K562 (cell line): ENCODE results near the gene TENM4.

Source experiments
- BRCA1 ChIP-seq, 2 experiments: fragments of 450-650 bp in 1 of 2; sonication (generic) in 1 of 2; formaldehyde crosslinking in 1 of 2; IDR thresholded peaks; 2 replicates each; pipeline versions ENCODE4 v1.5.0 to v1.6.1; 2017 to 2020; ENCODE audit warnings: mild to moderate bottlenecking in 1 of 2, missing genetic modification reagents in 1 of 2
- CTCF ChIP-seq, 3 experiments: IDR thresholded peaks in 2 of 3; conservative IDR thresholded peaks in 1 of 3; 2 replicates each; pipeline ENCODE4 v1.5.1; 2011 to 2012; ENCODE audit warnings: low read length in 3 of 3, mild to moderate bottlenecking in 3 of 3, control low read depth in 2 of 3, improper control_type of control experiment in 1 of 3, inconsistent platforms in 1 of 3, low read depth in 1 of 3, mixed read lengths in 1 of 3, moderate library complexity in 1 of 3; ENCODE audit not compliant: insufficient read depth in 2 of 3
- CTCFL ChIP-seq: IDR thresholded peaks from 2 replicates; pipeline ENCODE4 v1.6.1; 2011; ENCODE audit warnings: borderline replicate concordance, low read depth, mild to moderate bottlenecking, moderate library complexity, low read length; ENCODE audit not compliant: insufficient read depth, poor library complexity, severe bottlenecking
- ESRRA ChIP-seq: fragments of 450-650 bp; IDR thresholded peaks from 2 replicates; pipeline ENCODE4 v1.6.1; 2014; ENCODE audit warnings: low read depth, mild to moderate bottlenecking, moderate library complexity, borderline replicate concordance
- MYC ChIP-seq, 2 experiments: fragments of 250-450 bp in 1 of 2; sonication (Bioruptor Pico) in 1 of 2; IDR thresholded peaks; 2 replicates each; pipeline versions ENCODE4 v1.5.1 to v1.6.1; 2012 to 2021; ENCODE audit warnings: low read depth in 2 of 2, borderline replicate concordance in 1 of 2, improper control_type of control experiment in 1 of 2, low read length in 1 of 2, mild to moderate bottlenecking in 1 of 2, moderate library complexity in 1 of 2
- NR1H2 ChIP-seq: sonication (generic); formaldehyde crosslinking; IDR thresholded peaks from 2 replicates; pipeline ENCODE4 v1.4.0; 2020; ENCODE audit warnings: mild to moderate bottlenecking, missing genetic modification reagents
- SP1 ChIP-seq: sonication (generic); formaldehyde crosslinking; IDR thresholded peaks from 2 replicates; pipeline ENCODE4 v1.8.1; 2022; ENCODE audit warnings: mild to moderate bottlenecking, missing genetic modification reagents
- STAT5B ChIP-seq: fragments of 250-450 bp; sonication (Bioruptor Pico); IDR thresholded peaks from 2 replicates; pipeline ENCODE4 v1.8.0; 2021; ENCODE audit warnings: mild to moderate bottlenecking, inconsistent platforms
- ZNF407 ChIP-seq: fragments of 450-650 bp; IDR thresholded peaks from 2 replicates; pipeline ENCODE4 v1.6.1; 2016; ENCODE audit warnings: low read depth

GRCh38 chr11:78846269-78846668, 594.6 kb downstream of the TENM4 start:
- no peak for TF ChIP-seq BRCA1 (IDR thresholded peaks at IDR 0.05)
- TF ChIP-seq BRCA1 (CRISPR knock-in tag; IDR thresholded peaks at IDR 0.05): no peak
- no peak for TF ChIP-seq ZNF407
- TF ChIP-seq STAT5B (CRISPR knock-in tag): no peak
- TF ChIP-seq NR1H2 (CRISPR knock-in tag): no peak
- no peak for TF ChIP-seq CTCFL
- no peak for TF ChIP-seq ESRRA
- no peak for TF ChIP-seq MYC (IDR thresholded peaks at IDR 0.05; ENCODE audit: low read depth, low read length)
- no peak for TF ChIP-seq MYC (CRISPR knock-in tag; IDR thresholded peaks at IDR 0.05; ENCODE audit: borderline replicate concordance, low read depth)
- no peak for TF ChIP-seq CTCF (IDR thresholded peaks at IDR 0.05 in 2 of 3, conservative IDR thresholded peaks at IDR 0.05 in 1 of 3; ENCODE audit: insufficient read depth in 2 of 3, low read depth in 1 of 3, low read length in 3 of 3)
- no peak for TF ChIP-seq SP1 (CRISPR knock-in tag)
